Gastrocnemius medialis (tissue), 4 donors: ENCODE data around the gene OBSCN. TPM values are rescaled to one million over a fixed set of nuclear protein-coding genes. Genes with fewer than 3 reads are reported as not detected.

Experiments used
- ATAC-seq, 2 donors: fragments of 150-250 bp; one replicate each; pipeline ENCODE4 v1.9.1; 2016
- DNase-seq, 2 donors: peaks; one replicate each; pipeline ENCODE4 v3.0.0-alpha.2; 2019
- H3K27ac ChIP-seq, 4 donors: fragments of 200-600 bp; sonication (generic); 1 replicate in 1 of 4; 2 replicates in 3 of 4; pipeline ENCODE4 v1.5.1; 2016 to 2018; ENCODE audit warnings: mild to moderate bottlenecking in 2 of 4, moderate library complexity in 1 of 4
- H3K27me3 ChIP-seq, 3 donors: fragments of 200-600 bp; sonication (generic) in 2 of 3; 1 replicate in 1 of 3; 2 replicates in 2 of 3; pipeline versions ENCODE4 v1.5.1 to v1.6.0; 2016 to 2019; ENCODE audit warnings: mild to moderate bottlenecking in 1 of 3, moderate library complexity in 1 of 3
- H3K36me3 ChIP-seq, 2 donors: fragments of 200-600 bp; sonication (generic) in 1 of 2; one replicate each; pipeline ENCODE4 v1.5.1; 2017 to 2018
- H3K4me1 ChIP-seq, 2 donors: fragments of 200-600 bp; sonication (generic) in 1 of 2; one replicate each; pipeline ENCODE4 v1.5.1; 2016 to 2017; ENCODE audit warnings: mild to moderate bottlenecking in 2 of 2
- H3K4me3 ChIP-seq, 4 donors: fragments of 200-600 bp; sonication (generic) in 3 of 4; 1 replicate in 1 of 4; 2 replicates in 3 of 4; pipeline ENCODE4 v1.5.1; 2016 to 2019; ENCODE audit warnings: mild to moderate bottlenecking in 2 of 4
- H3K9me3 ChIP-seq, 3 donors: fragments of 200-600 bp; sonication (generic) in 2 of 3; 1 replicate in 1 of 3; 2 replicates in 2 of 3; pipeline ENCODE4 v1.5.1; 2016 to 2019
- POLR2A ChIP-seq, 2 donors: fragments of 450-650 bp; IDR thresholded peaks; one replicate each; pipeline ENCODE4 v1.6.1; 2017; ENCODE audit warnings: antibody characterized with exemption in 2 of 2, mild to moderate bottlenecking in 2 of 2, moderate library complexity in 2 of 2
- in situ Hi-C, 4 donors: fragments of 200-750 bp; cut with MboI; loops; one replicate each; pipeline versions ENCODE4 v1.15.0 to v1.8.0; 2017; ENCODE audit warnings: low sequenced_read_pairs in 4 of 4
- intact Hi-C: fragments of 100-400 bp; cut with DNase I; formaldehyde crosslinking; loops from one replicate; pipeline ENCODE4 v1.15.1; 2023; ENCODE audit warnings: low total_unique reads
- total RNA-seq, 4 donors: library from RNA; depleted of rRNA; stranded (reverse); fragments of >200 nt; gene quantifications; one replicate each; pipeline versions ENCODE4 v1.1.0 to v1.2.3, GENCODE V29; 2016
- TF ChIP-seq, protein P1 (sequence below), 5 experiments: fragments of 450-650 bp in 3 of 5; fragments of 200-600 bp in 2 of 5; sonication (generic) in 2 of 5; IDR thresholded peaks in 4 of 5; conservative IDR thresholded peaks in 1 of 5; 1 replicate in 4 of 5; 2 replicates in 1 of 5; pipeline ENCODE4 v1.5.1; 2016 to 2019; ENCODE audit warnings: antibody characterized with exemption in 5 of 5, mild to moderate bottlenecking in 3 of 5, moderate library complexity in 3 of 5

The OBSCN gene
- total RNA-seq, 4 donors from 2014 or later: 798 to 1,571 (median 1,162) TPM

DNA sequence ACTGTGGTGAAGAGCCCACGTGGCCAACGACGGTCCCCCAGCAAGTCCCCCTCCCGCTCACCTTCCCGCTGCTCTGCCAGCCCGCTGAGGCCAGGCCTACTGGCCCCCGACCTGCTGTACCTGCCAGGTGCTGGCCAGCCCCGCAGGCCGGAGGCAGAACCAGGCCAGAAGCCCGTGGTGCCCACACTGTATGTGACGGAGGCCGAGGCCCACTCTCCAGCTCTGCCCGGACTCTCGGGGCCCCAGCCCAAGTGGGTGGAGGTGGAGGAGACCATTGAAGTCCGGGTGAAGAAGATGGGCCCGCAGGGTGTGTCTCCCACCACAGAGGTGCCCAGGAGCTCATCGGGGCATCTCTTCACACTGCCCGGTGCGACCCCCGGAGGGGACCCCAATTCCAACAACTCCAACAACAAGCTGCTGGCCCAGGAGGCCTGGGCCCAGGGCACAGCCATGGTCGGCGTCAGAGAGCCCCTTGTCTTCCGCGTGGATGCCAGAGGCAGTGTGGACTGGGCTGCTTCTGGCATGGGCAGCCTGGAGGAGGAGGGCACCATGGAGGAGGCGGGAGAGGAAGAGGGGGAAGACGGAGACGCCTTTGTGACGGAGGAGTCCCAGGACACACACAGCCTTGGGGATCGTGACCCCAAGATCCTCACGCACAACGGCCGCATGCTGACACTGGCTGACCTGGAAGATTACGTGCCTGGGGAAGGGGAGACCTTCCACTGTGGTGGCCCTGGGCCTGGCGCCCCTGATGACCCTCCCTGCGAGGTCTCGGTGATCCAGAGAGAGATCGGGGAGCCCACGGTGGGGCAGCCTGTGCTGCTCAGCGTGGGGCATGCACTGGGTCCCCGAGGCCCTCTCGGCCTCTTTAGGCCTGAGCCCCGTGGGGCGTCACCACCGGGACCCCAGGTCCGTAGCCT is 152.0 kb downstream of the OBSCN start:
- peaks cover 0 to 53% of the 10 kb centered on the region in 2 donors for H3K36me3 ChIP-seq
- TF ChIP-seq, protein P1, sequence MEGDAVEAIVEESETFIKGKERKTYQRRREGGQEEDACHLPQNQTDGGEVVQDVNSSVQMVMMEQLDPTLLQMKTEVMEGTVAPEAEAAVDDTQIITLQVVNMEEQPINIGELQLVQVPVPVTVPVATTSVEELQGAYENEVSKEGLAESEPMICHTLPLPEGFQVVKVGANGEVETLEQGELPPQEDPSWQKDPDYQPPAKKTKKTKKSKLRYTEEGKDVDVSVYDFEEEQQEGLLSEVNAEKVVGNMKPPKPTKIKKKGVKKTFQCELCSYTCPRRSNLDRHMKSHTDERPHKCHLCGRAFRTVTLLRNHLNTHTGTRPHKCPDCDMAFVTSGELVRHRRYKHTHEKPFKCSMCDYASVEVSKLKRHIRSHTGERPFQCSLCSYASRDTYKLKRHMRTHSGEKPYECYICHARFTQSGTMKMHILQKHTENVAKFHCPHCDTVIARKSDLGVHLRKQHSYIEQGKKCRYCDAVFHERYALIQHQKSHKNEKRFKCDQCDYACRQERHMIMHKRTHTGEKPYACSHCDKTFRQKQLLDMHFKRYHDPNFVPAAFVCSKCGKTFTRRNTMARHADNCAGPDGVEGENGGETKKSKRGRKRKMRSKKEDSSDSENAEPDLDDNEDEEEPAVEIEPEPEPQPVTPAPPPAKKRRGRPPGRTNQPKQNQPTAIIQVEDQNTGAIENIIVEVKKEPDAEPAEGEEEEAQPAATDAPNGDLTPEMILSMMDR (IDR thresholded peaks at IDR 0.05 in 4 of 5, conservative IDR thresholded peaks at IDR 0.05 in 1 of 5): no peak
- no peak for TF ChIP-seq POLR2A (IDR thresholded peaks at IDR 0.05)
- intact Hi-C loops: no loop called here
- DNase-seq (no peak), ATAC-seq (no peak)
- H3K27ac ChIP-seq: peak overlapping the region; percentile 42 to 92 (median 68)
- H3K27me3 ChIP-seq: no peaks in the 10 kb centered on the region
- in situ Hi-C loops: loop anchor here in 1 of 4 donors (10.0 kb wide), 1 partner anchor 65 kb away; no protein-coding TSS in a partner anchor
- no peaks in the 10 kb centered on the region for H3K4me1 ChIP-seq
- no peak overlapping the region for H3K4me3 ChIP-seq
- no peaks in the 10 kb centered on the region for H3K9me3 ChIP-seq

DNA sequence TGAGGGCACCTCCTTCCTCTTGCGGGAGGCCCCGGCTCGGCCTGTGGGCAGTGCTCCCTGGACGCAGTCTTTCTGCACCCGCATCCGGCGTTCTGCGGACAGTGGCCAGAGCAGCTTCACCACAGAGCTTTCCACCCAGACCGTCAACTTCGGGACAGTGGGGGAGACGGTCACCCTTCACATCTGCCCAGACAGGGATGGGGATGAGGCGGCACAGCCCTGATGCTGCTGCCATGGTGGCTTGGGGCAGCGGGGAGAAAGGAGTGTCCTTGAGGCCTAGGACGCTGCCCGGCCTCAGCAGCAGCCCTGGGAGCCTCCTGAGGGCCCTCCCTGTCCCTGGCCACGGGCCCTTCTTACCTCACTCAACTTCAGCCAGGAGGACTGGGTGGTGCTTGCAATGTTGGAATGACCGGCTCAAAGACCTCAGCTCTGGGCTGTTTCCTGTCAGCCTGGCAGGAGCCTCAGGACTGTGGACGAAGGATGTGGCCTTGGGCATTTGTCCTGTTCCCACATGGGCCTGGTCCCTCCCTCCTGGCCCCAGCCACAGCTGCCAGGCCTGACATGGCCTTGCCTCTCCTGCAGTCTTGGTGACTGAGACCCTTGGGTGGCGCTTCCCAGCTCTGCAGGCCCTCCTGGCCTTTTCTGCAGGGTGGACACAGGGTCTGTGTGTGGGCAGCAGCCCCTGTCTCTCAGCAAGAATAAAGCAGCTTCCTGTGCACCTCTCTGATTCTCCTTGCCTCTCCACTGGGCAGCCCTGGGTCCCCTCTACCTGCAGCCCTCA is 152.9 kb downstream of the OBSCN start:
- H3K27me3 ChIP-seq: no peaks in the 10 kb centered on the region
- in situ Hi-C loops: no loop called here
- H3K9me3 ChIP-seq: no peaks in the 10 kb centered on the region
- H3K4me1 ChIP-seq: no peaks in the 10 kb centered on the region
- DNase-seq (peak in 1 of 2 donors; percentile 82), ATAC-seq (peak in 1 of 2 donors; percentile 56)
- TF ChIP-seq, protein P1 (IDR thresholded peaks at IDR 0.05 in 4 of 5, conservative IDR thresholded peaks at IDR 0.05 in 1 of 5): no peak
- no peak for TF ChIP-seq POLR2A (IDR thresholded peaks at IDR 0.05)
- intact Hi-C loops: no loop called here
- H3K36me3 ChIP-seq: peaks cover 0 to 45% of the 10 kb centered on the region in 2 donors
- H3K4me3 ChIP-seq: no peak overlapping the region
- peak overlapping the region; percentile 35 to 92 (median 68) for H3K27ac ChIP-seq

DNA sequence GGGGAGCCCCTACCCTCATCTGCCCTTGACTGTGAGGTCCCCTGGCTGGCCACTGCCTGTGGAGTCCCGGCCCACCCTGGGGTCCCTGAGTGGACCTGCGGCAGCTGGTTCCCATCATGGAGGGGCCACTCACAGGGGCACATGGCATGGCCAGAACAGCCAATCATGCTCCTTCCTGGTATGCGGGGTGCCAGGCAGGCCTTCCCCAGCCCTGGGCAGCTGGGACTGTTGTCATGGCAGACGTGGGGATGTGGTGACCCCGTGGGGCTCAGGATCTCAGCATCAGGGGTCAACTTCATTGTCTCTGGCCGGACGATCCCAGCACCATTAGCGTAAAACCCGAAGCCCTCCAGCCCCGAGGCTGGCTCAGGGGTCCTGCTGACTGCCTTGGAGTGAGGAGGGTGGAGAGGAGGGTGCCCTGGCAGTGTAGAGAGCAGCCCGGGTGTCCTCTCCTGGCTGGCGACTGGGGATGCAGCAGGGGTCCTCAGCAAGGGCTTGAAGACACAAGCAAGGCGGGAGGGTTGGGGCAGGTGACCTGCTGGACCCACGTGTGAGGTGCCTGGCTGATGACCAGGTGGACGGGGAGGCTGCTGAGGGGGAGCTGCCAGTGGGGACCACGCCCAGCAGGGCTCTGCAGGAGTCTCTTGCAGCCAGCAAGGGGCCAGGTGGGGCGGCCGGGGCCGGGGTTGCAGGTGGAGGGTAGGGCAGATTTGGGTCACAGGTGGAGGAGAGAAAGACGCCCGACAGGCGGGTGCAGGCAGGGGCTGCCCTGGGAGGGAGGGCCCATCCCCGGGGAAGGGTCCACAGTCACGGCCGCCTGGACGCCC is 153.7 kb downstream of the OBSCN start:
- Histone ChIP-seq H3K36me3 (peaks cover 0 to 37% of the 10 kb centered on the region in 2 donors), H3K4me3 (no peak overlapping the region), H3K27me3 (no peaks in the 10 kb centered on the region), H3K27ac (peak overlapping the region; percentile 35 to 92 (median 68)), H3K4me1 (no peaks in the 10 kb centered on the region), H3K9me3 (no peaks in the 10 kb centered on the region)
- intact Hi-C loops (no loop called here), in situ Hi-C loops (no loop called here)
- DNase-seq: peak in 1 of 2 donors; percentile 48
- ATAC-seq: no peak
- TF ChIP-seq POLR2A (IDR thresholded peaks at IDR 0.05): no peak
- TF ChIP-seq, protein P1 (IDR thresholded peaks at IDR 0.05 in 4 of 5, conservative IDR thresholded peaks at IDR 0.05 in 1 of 5): no peak

DNA sequence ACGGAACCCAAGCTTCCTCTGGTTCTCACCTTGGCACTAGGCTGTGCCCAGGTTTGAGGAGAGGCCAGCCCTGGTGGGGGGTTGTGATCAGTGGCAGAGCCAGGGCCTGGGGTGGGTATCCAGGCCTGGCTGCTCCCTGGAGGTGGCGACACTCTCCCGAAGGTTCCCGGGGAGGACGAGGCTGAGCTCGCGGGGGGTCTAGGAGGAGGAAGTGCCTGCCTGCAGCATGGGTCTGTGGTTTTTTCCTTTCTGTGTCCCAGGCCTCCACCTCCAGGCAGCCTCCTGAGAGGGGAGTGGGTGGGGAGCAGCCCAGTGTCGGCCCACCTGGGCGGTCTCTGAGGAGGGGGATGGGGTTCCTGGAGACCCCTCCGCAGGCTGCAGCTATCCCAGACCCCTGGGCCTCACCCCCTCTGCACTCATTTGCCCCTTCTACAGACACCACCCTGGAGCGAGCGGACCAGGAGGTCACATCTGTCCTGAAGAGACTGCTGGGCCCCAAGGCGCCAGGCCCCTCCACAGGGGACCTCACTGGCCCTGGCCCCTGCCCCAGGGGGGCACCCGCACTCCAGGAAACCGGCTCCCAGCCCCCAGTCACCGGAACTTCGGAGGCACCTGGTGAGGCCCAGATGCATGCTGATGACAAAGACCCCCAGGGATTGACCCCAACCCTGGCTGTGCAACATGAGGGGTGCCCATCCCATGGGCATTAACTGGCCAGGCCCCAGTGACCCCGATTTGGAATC is 154.5 kb downstream of the OBSCN start:
- peaks cover 0 to 3% of the 10 kb centered on the region in 2 donors for H3K4me1 ChIP-seq

More for the DNA sequence above, 154.5 kb downstream of the OBSCN start:
- TF ChIP-seq, protein P1 (IDR thresholded peaks at IDR 0.05 in 4 of 5, conservative IDR thresholded peaks at IDR 0.05 in 1 of 5): no peak
- no peak for TF ChIP-seq POLR2A (IDR thresholded peaks at IDR 0.05)
- ATAC-seq (no peak), DNase-seq (peak in 1 of 2 donors; percentile 16)
- no peak overlapping the region for H3K4me3 ChIP-seq
- H3K27ac ChIP-seq: peak overlapping the region in 2 of 4 donors; percentile 71 to 92
- no peaks in the 10 kb centered on the region for H3K27me3 ChIP-seq
- peaks cover 0 to 29% of the 10 kb centered on the region in 2 donors for H3K36me3 ChIP-seq
- intact Hi-C loops: no loop called here
- no peaks in the 10 kb centered on the region for H3K9me3 ChIP-seq
- in situ Hi-C loops: no loop called here
